ENCODE results near the gene ANAPC5.

- TF ChIP-seq CTCF (IDR thresholded peaks at IDR 0.05; ENCODE audit: insufficient read depth, low read depth, low read length) (no peak), EZH2 (IDR thresholded peaks at IDR 0.05; ENCODE audit: insufficient read depth, low read length) (no peak)
Measured at GRCh38 chr12:121288158-121288845, 63.9 kb downstream of the ANAPC5 start.
